Stimulated activated CD4-positive, alpha-beta T cell treated with anti-CD3 and anti-CD28 coated beads, Interleukin-4, amount 100 ng/mL, for 24 hours (primary cell): ENCODE data around the gene POLR3GL.

Experiments
- DNase-seq: peaks from one replicate; pipeline ENCODE4 v3.0.0-alpha.2; 2020

The POLR3GL gene

DNA sequence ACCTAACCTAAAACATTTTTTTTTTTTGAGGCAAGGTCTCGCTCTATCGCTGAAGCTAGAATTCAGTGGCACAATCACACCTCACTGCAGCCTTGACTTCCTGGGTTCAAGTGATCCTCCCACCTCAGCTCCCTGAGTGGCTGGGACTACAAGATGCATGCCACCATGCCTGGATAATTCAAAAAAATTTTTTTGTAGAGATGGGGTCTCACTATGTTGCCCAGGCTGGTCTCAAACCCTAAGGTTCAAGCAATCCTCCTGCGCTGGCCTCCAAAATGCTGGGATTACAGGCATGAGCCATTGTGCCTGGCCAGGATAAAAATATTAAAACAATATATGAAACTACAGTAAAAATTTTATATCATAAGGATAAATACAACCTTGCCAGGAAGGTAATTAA, 11.6 kb upstream of the POLR3GL start:
- no peak for DNase-seq

- no peak for DNase-seq
Measured at GRCh38 chr1:145953861-145954260, 10.6 kb upstream of the POLR3GL start.

- DNase-seq: no peak
Measured at GRCh38 chr1:145955436-145955835, 9.1 kb upstream of the POLR3GL start.

DNA sequence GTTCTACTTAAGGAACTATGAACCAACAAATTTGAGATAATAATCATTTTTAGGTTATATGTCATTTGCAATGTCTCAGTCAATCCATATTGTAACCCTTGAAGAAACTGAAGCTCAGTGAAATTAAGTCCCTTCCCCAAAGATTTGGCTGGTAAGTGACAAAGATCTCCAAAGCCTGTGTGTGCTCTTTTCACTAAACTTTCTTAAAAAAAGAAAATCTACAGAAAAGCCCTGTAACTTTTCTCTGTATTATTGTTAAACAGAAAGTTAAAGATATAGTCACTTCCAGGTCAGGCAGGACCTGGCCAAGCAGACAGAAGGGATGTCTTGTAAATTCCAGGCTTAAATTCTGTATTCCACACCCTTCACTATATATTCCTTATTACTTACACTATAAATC, 8.1 kb upstream of the POLR3GL start:
- no peak for DNase-seq

DNA sequence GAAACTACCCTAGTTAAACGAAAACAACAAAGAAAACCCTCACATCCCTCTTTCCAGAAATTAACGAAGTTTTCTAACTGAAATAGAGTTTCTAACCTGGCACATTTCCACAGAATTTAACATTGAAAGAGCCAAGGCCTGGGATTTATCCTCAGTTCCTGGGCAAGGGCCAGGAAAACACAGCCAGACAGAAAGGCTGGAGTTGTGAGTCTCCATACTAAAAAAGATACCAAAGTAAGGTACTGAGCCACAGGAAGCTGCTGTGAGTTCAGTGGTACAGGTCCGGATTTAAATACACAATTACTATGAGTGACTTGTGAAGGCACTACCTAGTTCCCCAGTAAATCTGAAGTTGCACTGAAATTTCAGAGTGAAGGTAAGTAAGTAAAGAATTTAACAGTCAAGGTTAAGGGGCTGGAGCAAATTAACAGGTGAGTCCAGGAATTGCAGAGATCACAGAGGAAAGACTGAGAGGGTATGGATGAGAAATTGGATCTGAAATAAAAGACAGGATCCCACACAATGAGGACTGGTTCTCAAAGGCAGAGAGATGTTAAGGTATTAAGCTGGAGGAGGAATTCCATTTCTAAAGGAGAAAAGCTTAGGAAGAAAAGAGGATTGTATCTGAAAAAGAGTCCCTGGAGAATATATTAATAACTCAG, 7.6 kb upstream of the POLR3GL start:
- no peak for DNase-seq

DNA sequence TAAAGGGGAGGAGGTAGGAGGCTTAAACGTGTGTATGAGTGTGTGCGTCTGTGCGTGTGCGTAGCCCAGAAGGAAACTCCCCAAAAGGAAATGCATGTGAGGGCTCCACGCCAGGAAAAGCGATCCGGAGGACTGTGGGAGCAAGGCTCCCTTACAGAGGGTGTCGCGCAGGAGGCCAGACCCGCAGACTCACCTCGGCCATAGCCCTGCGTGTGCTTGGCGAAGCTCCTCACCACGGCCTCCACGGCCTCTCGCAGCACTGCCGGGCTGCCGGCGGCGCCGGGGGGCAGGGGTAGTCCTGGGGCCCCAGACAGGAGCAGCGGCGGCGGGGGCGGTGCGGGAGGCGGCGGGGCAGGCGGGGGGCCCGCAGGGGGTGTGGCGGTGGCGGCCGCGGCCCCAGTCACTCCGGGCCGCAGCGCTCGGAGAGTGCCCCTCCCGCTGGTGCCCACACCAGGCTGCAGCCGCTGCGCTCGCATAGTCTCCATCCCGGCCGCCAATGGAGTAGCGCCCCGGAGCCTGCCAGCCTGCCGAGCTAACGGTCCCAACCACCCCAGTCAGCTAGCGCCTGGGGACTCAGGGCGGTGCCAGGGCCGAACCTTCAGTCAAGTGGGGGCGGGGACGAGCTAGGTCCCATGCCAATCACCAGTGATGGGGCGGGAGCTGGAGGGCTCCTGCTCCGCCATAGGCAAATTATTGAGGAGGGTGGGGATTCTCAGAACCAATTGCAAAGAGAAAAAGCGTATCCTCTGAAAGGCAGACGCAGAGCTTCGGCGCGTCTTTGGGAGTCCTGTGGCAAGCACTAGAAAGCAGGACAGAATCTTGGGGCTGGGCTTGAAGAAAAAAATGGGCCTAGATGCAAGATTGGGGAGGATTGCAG, 6.8 kb upstream of the POLR3GL start, which contains the start of gene LIX1L:
Gene LIX1L (minus strand): TSS at position 575 of the 877 bp plus-strand sequence. CDS start 90 bp downstream, at position 485.
- peak; percentile 96 for DNase-seq

DNA sequence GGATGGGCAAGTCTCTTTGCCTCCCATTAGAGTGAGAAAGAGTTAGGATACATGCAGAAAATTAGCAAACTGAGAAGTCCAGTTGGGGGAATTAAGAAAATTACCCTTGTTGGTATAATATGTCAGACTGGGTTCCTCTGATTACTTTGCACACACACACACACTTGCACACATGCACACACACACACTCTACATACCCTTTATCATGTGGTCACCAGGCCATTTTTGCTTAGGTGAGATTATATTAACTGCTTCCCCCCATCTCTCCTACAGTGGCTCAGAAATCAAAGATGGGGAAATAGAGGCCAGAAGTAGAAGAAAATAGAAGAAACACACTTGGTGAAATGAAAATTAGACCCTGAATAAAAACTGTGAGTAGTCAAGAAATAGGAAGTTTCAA, 5.8 kb upstream of the POLR3GL start:
- no peak for DNase-seq

DNA sequence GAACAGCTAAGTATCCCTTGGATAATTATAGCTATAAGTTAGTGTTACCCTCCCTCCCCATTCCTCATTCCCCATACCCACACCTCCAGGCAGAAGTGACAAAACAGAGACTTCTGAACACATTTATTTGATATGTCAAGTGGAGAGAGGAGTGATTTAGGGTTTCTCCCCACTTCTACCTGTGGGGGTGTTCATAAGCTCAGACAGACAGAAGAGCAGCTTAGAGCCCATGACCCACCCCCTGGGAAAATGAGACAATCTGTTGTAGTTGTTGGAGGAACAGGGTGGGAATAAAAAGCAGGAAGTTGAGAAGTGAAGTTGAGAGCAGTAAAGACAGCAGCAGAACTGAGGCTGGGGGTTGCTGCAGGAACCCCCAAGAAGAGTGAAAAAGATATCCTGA, 5.2 kb upstream of the POLR3GL start:
- no peak for DNase-seq

GRCh38 chr1:145959957-145960467, 4.5 kb upstream of the POLR3GL start:
- DNase-seq: no peak

- DNase-seq: peak; percentile 51
Measured at GRCh38 chr1:145960468-145961108, 3.9 kb upstream of the POLR3GL start.

DNA sequence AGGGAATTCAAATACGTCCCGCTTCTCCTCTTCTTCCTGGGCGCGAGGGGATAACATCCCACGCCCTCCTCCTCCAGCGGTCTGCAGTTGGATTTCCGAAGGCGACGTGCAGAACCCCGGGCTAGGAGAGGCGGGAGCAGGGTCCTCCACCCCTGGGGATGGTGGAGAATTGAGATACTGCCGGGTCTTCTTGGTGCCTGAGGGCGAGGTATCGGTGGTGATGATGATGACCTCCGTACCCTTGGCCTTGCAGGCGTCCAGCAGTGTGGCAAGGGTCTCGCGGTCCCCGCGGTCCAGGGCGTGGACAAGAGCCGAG, 3.4 kb upstream of the POLR3GL start:
- no peak for DNase-seq

DNA sequence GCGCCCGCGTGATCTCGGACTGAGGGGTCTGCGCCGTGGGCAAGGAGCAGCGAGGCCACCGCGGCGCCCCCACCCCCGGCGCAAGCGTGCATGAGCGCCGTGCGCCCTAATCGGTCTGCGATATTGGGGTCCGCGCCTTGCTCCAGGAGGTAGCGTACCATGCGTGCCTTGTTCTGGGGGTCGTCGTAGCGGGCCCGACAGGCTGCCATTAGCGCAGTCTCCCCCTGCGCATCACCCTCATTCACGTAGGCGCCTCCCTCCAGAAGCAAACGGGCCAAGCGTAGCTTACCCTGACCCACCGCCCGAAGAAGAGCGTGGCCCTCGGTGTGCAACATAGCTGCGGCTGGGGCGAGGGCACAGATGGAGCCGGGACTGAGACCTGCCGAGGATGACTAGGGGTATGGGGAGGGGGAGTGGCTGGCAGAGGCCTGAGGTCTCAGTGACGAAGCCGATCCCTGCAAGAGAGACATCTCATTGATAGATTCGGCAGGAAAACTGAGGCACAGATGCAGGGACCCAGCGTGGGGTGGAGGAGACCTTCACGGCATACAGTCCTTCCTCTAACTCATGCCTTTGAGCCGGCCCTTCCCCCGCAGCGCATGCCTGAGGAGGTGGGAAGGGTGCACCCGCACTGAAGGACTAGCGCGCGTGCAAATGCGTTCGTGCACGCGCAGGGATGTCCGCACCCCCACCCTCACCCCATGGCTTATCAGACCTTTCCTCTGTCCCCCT, 2.9 kb upstream of the POLR3GL start:
- no peak for DNase-seq

- DNase-seq: peak; percentile 63
Measured at GRCh38 chr1:145962157-145963102, 2.1 kb upstream of the POLR3GL start.

DNA sequence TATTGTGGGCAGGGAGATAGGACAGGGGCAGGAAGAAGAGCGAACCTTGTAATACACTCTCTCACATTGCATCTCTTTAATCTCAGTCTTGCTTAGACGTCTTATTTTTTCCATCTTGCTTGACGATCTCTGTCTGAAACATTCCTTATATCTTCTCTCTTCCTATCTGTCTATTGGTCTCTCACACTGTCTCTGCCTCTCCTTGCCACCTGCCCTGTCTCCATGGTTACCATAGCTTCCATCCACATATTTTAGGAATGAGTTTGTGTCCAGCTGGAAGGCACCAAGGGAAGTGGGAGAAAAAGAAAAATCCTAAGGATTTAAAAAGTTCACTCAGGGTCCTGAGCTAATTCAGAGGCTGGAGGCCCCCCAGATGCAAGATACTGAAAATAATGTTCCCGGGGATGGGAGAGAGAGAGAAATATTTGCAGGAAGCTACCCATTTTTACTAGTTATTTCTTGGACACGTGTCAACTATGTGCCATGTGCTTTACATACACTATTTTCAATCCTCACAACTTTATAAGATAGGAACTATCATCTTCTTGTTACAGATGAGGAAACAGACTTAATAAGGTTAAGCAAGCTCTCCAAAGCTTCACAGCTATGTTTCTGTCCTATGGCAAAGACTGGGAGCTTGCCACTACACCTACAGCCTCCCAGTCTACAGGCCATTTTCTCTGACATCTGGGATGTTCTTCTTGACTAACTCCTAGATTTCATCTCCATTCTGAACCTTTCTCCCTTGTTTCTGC, 1.0 kb upstream of the POLR3GL start:
- DNase-seq: no peak

- no peak for DNase-seq
Measured at GRCh38 chr1:145965119-145965744, 742 bp downstream of the POLR3GL start.

DNA sequence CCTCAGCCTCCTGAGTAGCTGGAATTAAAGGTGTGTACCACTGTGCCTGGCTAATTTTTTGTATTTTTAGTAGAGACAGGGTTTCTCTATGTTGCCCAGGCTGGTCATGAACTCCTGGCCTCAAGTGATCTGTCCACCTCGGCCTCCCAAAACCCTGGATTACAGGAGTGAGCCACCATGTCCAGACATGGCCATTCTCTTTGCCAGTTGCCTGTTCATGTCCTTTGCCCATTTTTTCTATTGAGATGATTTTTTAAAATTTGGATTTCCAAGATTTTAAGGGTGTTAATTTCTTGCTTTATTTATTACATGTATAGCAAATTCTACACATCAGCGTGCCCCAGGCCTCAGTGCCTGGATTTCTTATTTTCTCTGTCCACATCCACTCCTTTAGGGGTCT, 2.8 kb downstream of the POLR3GL start:
- DNase-seq: no peak

DNA sequence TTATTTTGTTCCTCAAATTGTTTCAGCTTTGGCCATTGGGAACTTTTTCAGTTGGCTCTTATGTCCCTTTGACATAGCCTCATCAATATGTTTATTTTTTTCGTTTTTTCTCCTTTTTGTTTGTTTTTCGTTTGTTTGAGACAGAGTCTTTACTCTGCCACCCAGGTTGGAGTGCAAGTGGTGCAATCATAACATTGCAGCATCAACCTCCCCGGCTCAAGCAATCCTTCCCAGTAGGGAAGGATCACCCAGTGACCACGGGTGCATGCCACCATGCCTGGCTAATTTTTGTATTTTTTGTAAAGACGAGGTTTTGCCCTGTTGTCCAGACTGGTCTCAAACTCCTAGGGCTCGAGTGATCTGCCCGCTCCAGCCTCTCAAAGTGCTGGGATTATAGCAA, 8.1 kb downstream of the POLR3GL start:
- no peak for DNase-seq

DNA sequence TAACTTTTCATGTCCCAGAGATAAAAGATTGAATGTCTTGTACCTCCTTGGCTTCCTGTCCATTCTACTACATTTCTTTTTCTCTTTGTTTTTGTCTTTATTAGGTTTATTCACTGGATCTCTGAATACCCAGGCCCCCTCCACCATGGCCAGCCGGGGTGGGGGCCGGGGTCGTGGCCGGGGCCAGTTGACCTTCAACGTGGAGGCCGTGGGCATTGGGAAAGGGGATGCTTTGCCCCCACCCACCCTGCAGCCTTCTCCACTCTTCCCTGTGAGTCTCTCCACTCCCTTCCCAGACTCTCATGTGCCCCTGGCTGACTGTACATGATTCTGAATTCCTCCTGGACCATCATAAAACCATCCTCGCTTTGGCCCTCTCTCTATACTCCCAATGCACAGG, 10.2 kb downstream of the POLR3GL start:
- DNase-seq: no peak

DNA sequence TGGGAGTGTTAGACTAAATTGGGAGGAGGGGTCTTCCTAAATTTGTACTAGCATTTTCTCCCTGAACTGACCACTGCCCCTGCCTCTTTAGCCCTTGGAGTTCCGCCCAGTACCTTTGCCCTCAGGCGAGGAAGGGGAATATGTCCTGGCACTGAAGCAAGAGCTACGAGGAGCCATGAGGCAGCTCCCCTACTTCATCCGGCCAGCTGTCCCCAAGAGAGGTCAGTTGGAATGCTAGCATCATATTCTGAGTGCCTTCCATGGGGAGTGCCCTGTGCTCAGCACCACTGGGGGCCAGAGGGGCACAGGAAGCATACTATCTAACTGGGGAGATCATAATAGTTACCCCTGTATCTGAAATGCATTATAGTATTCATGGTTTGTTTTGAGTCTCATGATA, 10.7 kb downstream of the POLR3GL start:
- DNase-seq: no peak

GRCh38 chr1:145977016-145977415, 12.5 kb downstream of the POLR3GL start:
- DNase-seq: no peak
